H1 (cell line): ENCODE measurements around the gene CDC42. TPM values are rescaled to one million over a fixed set of nuclear protein-coding genes. Genes with fewer than 3 reads are reported as not detected.

ENCODE experiments used
- CTCF ChIA-PET: fragments of 300-600 bp; sonication (Branson Sonifier 250); formaldehyde crosslinking; loops from one replicate; lab custom pipeline; 2021; ENCODE audit not compliant: partially characterized antibody; lab: Charles Lee
- POLR2A ChIA-PET: fragments of 300-600 bp; sonication (Branson Sonifier 250); formaldehyde crosslinking; loops from one replicate; lab custom pipeline; 2021; ENCODE audit warnings: inconsistent platforms; ENCODE audit not compliant: partially characterized antibody; lab: Charles Lee
- DNase-seq, 2 experiments: peaks; one replicate each; pipeline versions ENCODE4 v3.0.0 to v3.0.0-alpha.2; 2010 to 2022; ENCODE audit warnings: low spot score in 2 of 2, low read depth in 1 of 2, mixed read lengths in 1 of 2
- FAIRE-seq: peaks from 2 replicates; lab custom pipeline; 2011; peaks lifted over from hg19 to GRCh38; lab: Jason Lieb, UNC
- H2AFZ ChIP-seq: 2 replicates; pipeline ENCODE4 v1.8.1; 2012; ENCODE audit warnings: low read length, inconsistent platforms
- H2AK5ac ChIP-seq: 2 replicates; pipeline ENCODE4 v1.6.1; 2013; ENCODE audit warnings: low read depth, low read length
- H2BK120ac ChIP-seq: replicated peaks from 2 replicates; pipeline ENCODE3; 2013; ENCODE audit warnings: low read depth, low read length, inconsistent platforms
- H2BK12ac ChIP-seq: 2 replicates; pipeline ENCODE4 v1.6.1; 2013; ENCODE audit warnings: low read depth, low read length
- H2BK15ac ChIP-seq: 2 replicates; pipeline ENCODE4 v1.6.1; 2013; ENCODE audit warnings: low read length
- H2BK20ac ChIP-seq: 2 replicates; pipeline ENCODE4 v1.6.1; 2013; ENCODE audit warnings: low read length
- H2BK5ac ChIP-seq: 2 replicates; pipeline ENCODE4 v1.6.1; 2013; ENCODE audit warnings: low read depth, low read length
- H3K14ac ChIP-seq: 2 replicates; pipeline ENCODE4 v1.6.1; 2013; ENCODE audit warnings: inconsistent platforms; ENCODE audit not compliant: insufficient read length
- H3K18ac ChIP-seq: 2 replicates; pipeline ENCODE4 v1.6.1; 2013; ENCODE audit warnings: low read length; ENCODE audit errors: extremely low read depth
- H3K23ac ChIP-seq: 2 replicates; pipeline ENCODE4 v1.6.1; 2013; ENCODE audit warnings: inconsistent platforms; ENCODE audit not compliant: insufficient read length
- H3K23me2 ChIP-seq: 2 replicates; pipeline ENCODE4 v1.6.1; 2013; ENCODE audit warnings: low read depth, low read length
- H3K27ac ChIP-seq: 2 replicates; pipeline ENCODE4 v1.6.1; 2011; ENCODE audit warnings: low read depth, low read length, inconsistent platforms
- H3K27me3 ChIP-seq, 4 experiments: replicated peaks in 1 of 4; 1 replicate in 1 of 4; 2 replicates in 3 of 4; pipeline versions ENCODE4 v1.6.1 to v1.8.1; 2011 to 2013; ENCODE audit warnings: low read length in 3 of 4, mild to moderate bottlenecking in 3 of 4, inconsistent platforms in 2 of 4, mixed read lengths in 2 of 4, moderate library complexity in 1 of 4; ENCODE audit not compliant: control insufficient read depth in 3 of 4, insufficient read depth in 3 of 4; ENCODE audit errors: extremely low read depth in 1 of 4
- H3K36me3 ChIP-seq, 4 experiments: 2 replicates each; pipeline versions ENCODE4 v1.6.1 to v1.8.1; 2011 to 2013; ENCODE audit warnings: mild to moderate bottlenecking in 4 of 4, low read length in 3 of 4, moderate library complexity in 2 of 4, control low read depth in 1 of 4, inconsistent platforms in 1 of 4; ENCODE audit not compliant: insufficient read depth in 4 of 4, control insufficient read depth in 2 of 4
- H3K4ac ChIP-seq: replicated peaks from 2 replicates; pipeline ENCODE3; 2013; ENCODE audit warnings: low read length, low read depth, mixed read lengths, inconsistent platforms; ENCODE audit not compliant: insufficient read length
- H3K4me1 ChIP-seq, 4 experiments: replicated peaks in 1 of 4; 1 replicate in 1 of 4; 2 replicates in 3 of 4; pipeline versions ENCODE4 v1.6.1 to v1.8.1; 2011 to 2013; ENCODE audit warnings: low read length in 3 of 4, inconsistent platforms in 2 of 4, mixed read lengths in 1 of 4; ENCODE audit not compliant: insufficient read depth in 4 of 4, control insufficient read depth in 3 of 4
- H3K4me2 ChIP-seq, 2 experiments: 2 replicates each; pipeline versions ENCODE4 v1.6.1 to v1.8.1; 2011 to 2013; ENCODE audit warnings: low read depth in 2 of 2, low read length in 2 of 2, control low read depth in 1 of 2, inconsistent platforms in 1 of 2, mild to moderate bottlenecking in 1 of 2; ENCODE audit not compliant: insufficient read depth in 1 of 2
- H3K4me3 ChIP-seq, 4 experiments: fragments of 200-600, 300-600 bp in 1 of 4; sonication (generic), shearing (Covaris generic), sonication (Bioruptor Twin) in 1 of 4; 2 replicates each; pipeline versions ENCODE4 v1.5.1 to v1.8.1; 2011 to 2016; ENCODE audit warnings: low read length in 4 of 4, low read depth in 3 of 4, control low read depth in 2 of 4, inconsistent platforms in 2 of 4, mild to moderate bottlenecking in 2 of 4, mixed read lengths in 1 of 4, moderate library complexity in 1 of 4; ENCODE audit not compliant: insufficient read depth in 2 of 4; ENCODE audit errors: extremely low read depth in 1 of 4
- H3K56ac ChIP-seq: replicated peaks from 2 replicates; pipeline ENCODE3; 2013; ENCODE audit warnings: low read depth, mild to moderate bottlenecking, mixed read lengths, low read length, inconsistent platforms; ENCODE audit not compliant: insufficient read length
- H3K79me1 ChIP-seq: 2 replicates; pipeline ENCODE4 v1.6.1; 2013; ENCODE audit warnings: low read depth, low read length, control low read depth
- H3K79me2 ChIP-seq, 2 experiments: 2 replicates each; pipeline versions ENCODE4 v1.6.1 to v1.8.1; 2012 to 2013; ENCODE audit warnings: low read length in 2 of 2, mild to moderate bottlenecking in 2 of 2, inconsistent platforms in 1 of 2; ENCODE audit not compliant: insufficient read depth in 2 of 2, control insufficient read depth in 1 of 2
- H3K9ac ChIP-seq, 4 experiments: replicated peaks in 1 of 4; 1 replicate in 1 of 4; 2 replicates in 3 of 4; pipeline versions ENCODE4 v1.6.1 to v1.8.1; 2011 to 2013; ENCODE audit warnings: low read depth in 3 of 4, low read length in 3 of 4, control low read depth in 2 of 4, mild to moderate bottlenecking in 2 of 4, moderate library complexity in 2 of 4, inconsistent platforms in 1 of 4; ENCODE audit errors: extremely low read depth in 1 of 4
- H3K9me3 ChIP-seq, 2 experiments: 2 replicates each; pipeline versions ENCODE4 v1.6.1 to v1.8.1; 2012 to 2013; ENCODE audit warnings: mild to moderate bottlenecking in 2 of 2, moderate library complexity in 2 of 2, control low read depth in 1 of 2, inconsistent platforms in 1 of 2, low read depth in 1 of 2, low read length in 1 of 2, mixed read lengths in 1 of 2; ENCODE audit not compliant: insufficient read depth in 2 of 2
- H4K20me1 ChIP-seq, 2 experiments: replicated peaks in 1 of 2; 2 replicates each; pipeline versions ENCODE3 to v1.8.1; 2011 to 2013; ENCODE audit warnings: inconsistent platforms in 2 of 2, low read length in 2 of 2, mild to moderate bottlenecking in 1 of 2; ENCODE audit not compliant: insufficient read depth in 2 of 2, control insufficient read depth in 1 of 2
- H4K5ac ChIP-seq: 2 replicates; pipeline ENCODE4 v1.6.1; 2013; ENCODE audit warnings: low read length, low read depth, mixed read lengths, inconsistent platforms; ENCODE audit not compliant: insufficient read length
- H4K8ac ChIP-seq: 2 replicates; pipeline ENCODE4 v1.8.0; 2013; ENCODE audit warnings: mild to moderate bottlenecking, moderate library complexity, low read length, inconsistent platforms; ENCODE audit not compliant: insufficient read depth; ENCODE audit errors: extremely low read depth
- H4K91ac ChIP-seq: replicated peaks from 2 replicates; pipeline ENCODE3; 2013; ENCODE audit warnings: low read length, mixed read lengths, inconsistent platforms; ENCODE audit not compliant: insufficient read length
- ASH2L ChIP-seq: fragments of 200-600, 300-600 bp; sonication (generic); IDR thresholded peaks from one replicate; pipeline ENCODE4 v1.7.1; 2017; ENCODE audit warnings: low read length
- CHD2 ChIP-seq: IDR thresholded peaks from 2 replicates; pipeline ENCODE4 v1.6.1; 2012; ENCODE audit warnings: low read length, improper control_type of control experiment
- GTF2F1 ChIP-seq: IDR thresholded peaks from 2 replicates; pipeline ENCODE4 v1.6.1; 2012; ENCODE audit warnings: low read depth, low read length, improper control_type of control experiment, borderline replicate concordance
- KDM4A ChIP-seq: IDR thresholded peaks from one replicate; pipeline ENCODE4 v1.7.1; 2012; ENCODE audit warnings: low read depth, mild to moderate bottlenecking, moderate library complexity, low read length, inconsistent platforms; ENCODE audit not compliant: severe bottlenecking
- KDM5A ChIP-seq: fragments of 200-600 bp; IDR thresholded peaks from 2 replicates; pipeline ENCODE4 v1.7.1; 2012; ENCODE audit warnings: mild to moderate bottlenecking, low read length, inconsistent platforms, mixed read lengths
- POLR2AphosphoS5 ChIP-seq: IDR thresholded peaks from 2 replicates; pipeline ENCODE4 v1.6.1; 2011; ENCODE audit warnings: low read depth, low read length
- RBBP5 ChIP-seq: IDR thresholded peaks from 2 replicates; pipeline ENCODE4 v1.7.1; 2012; ENCODE audit warnings: low read depth, mild to moderate bottlenecking, inconsistent platforms, low read length, moderate library complexity, borderline replicate concordance
- SRF ChIP-seq: IDR thresholded peaks from 2 replicates; pipeline ENCODE4 v1.6.1; 2011; ENCODE audit warnings: mild to moderate bottlenecking, low read depth, low read length, moderate library complexity
- TAF1 ChIP-seq: IDR thresholded peaks from 2 replicates; pipeline ENCODE4 v1.6.1; 2011; ENCODE audit warnings: mild to moderate bottlenecking, low read depth, low read length
- TBP ChIP-seq: IDR thresholded peaks from 2 replicates; pipeline ENCODE4 v1.6.1; 2011; ENCODE audit warnings: low read depth, low read length, improper control_type of control experiment
- TCF12 ChIP-seq: IDR thresholded peaks from 2 replicates; pipeline ENCODE4 v1.6.1; 2011; ENCODE audit warnings: low read depth, mild to moderate bottlenecking, low read length
- WGBS, 2 experiments: shearing (Covaris generic) in 1 of 2; methylation state at CpG; one replicate each; pipeline versions ENCODE4 v1.1.6 to v1.1.7; 2013 to 2015; ENCODE audit warnings: low lambda C conversion rate in 2 of 2, mixed read lengths in 2 of 2, inconsistent platforms in 1 of 2, low coverage in 1 of 2, missing lambda C conversion rate in 1 of 2; ENCODE audit not compliant: insufficient replicate concordance in 2 of 2, insufficient coverage in 1 of 2, insufficient read length in 1 of 2; ENCODE audit errors: extremely low coverage in 1 of 2, missing lambda C conversion rate in 1 of 2; 5-methylcytosine and 5-hydroxymethylcytosine counted together
- polyA plus RNA-seq, 7 experiments: library from polyadenylated mRNA; depleted of rRNA in 3 of 7; stranded (reverse) in 5 of 7; unstranded in 2 of 7; fragments of >200 nt in 5 of 7; fragments of 200-250 nt in 2 of 7; gene quantifications; 1 replicate in 5 of 7; 2 replicates in 1 of 7; 4 replicates in 1 of 7; pipeline versions ENCODE4 v1.2.1 to v1.2.3, GENCODE V29; 2011 to 2013; ENCODE audit warnings: missing spikeins in 2 of 7, mixed read lengths in 2 of 7
- total RNA-seq: library from RNA; stranded (reverse); fragmentation: NEBNext Ultra II Directional; extraction: Animal tissue kit (Norgen Biotek cat#: 25700); gene quantifications from 2 replicates; pipeline ENCODE4 v1.2.1, GENCODE V29; 2021

Gene CDC42
- total and polyA plus RNA-seq, 2 of the 8 experiments (the other 6 are each of a cell fraction or from before 2014, with no cell fraction given), result 110 to 179 TPM

DNA sequence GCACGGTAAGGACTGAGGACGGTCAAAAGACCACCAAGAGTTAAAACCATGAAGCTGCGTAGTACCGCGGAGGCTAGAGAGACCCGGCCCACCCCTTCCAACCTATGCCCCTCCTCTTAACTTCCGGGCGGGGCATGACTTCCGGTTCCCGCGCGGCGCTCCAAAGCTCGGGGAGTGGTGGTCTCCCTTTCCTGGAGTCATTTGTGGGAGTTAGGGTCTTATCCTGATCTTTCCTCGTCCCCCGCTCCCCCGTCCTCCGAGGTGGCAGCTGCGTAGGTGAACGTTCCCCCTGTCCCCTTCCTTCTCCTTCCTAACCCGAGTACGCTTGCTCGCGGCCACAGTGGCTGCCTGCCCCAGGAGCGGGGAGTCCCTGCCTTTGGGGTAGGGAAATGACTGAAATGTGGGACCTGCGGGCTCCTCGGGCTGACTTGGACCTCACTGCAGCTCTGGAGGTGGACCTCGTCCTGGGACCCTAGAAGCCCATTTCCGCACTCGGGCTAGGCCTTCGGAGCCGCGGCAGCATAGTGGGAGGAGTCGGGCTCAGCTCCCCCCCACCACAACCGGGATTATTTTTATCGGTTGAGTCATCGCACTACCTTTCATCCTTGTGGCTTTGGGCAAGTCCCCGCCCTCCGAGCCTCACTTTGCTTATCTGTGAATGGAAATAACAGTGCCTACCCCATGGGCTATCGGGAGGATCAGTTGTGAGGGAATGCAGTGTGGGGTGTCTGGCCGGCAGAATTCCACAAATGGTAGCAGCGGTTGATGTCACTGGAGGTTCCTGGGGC, 26.9 kb upstream of the CDC42 start:
- peak overlapping the region; percentile 34 for H3K4ac ChIP-seq
- H4K91ac ChIP-seq, result peak overlapping the region; percentile 47
- ChIA-PET CTCF (interaction anchor here (1.0 to 1.9 kb wide), 7 partner anchors 10 to 72 kb away, joined by 3 to 5 read pairs (median 4); no protein-coding TSS in a partner anchor), POLR2A (interaction anchor here (0.6 to 4.6 kb wide), 11 partner anchors 8 to 391 kb away, joined by 3 to 26 read pairs (median 5); partner anchors contain the start of genes CDC42 and CELA3B)
- H2BK12ac ChIP-seq, result no peak overlapping the region
- peak overlapping the region; percentile 93 to 96 (median 94) for H3K4me3 ChIP-seq
- H2BK15ac ChIP-seq, result no peak overlapping the region
- H3K4me1 ChIP-seq, result peaks cover 0 to 12% (median 8%) of the 10 kb centered on the region in 4 experiments
- peak overlapping the region; percentile 88; the same call in 1 of the 2 replicates for H4K8ac ChIP-seq
- peak overlapping the region; percentile 76 to 90 (median 82) for H3K9ac ChIP-seq
- no peak overlapping the region for H3K23ac ChIP-seq
- peak overlapping the region; percentile 69; the same call in 1 of the 2 replicates for H2AFZ ChIP-seq
- H3K18ac ChIP-seq, result peak overlapping the region; percentile 84
- no peak overlapping the region for H2BK20ac ChIP-seq
- peaks cover 0 to 10% of the 10 kb centered on the region in 2 experiments; a peak in 2 of 4 replicates for H3K79me2 ChIP-seq
- FAIRE-seq (peak; percentile 39), DNase-seq (peak in 1 of 2 experiments; percentile 87)
- H4K20me1 ChIP-seq, result peaks cover 0 to 2% of the 10 kb centered on the region in 2 experiments
- H3K4me2 ChIP-seq, result peak overlapping the region; percentile 76 to 88
- 2% methylated on average over 38 of the region's 42 CpGs; no CpG with 5 or more reads in 1 of the 2 experiments for WGBS, 2 experiments
- peaks cover 0 to 7% (median 0%) of the 10 kb centered on the region in 4 experiments; a peak in 4 of 8 replicates for H3K36me3 ChIP-seq
- peaks cover 8% of the 10 kb centered on the region; the same call in 1 of the 2 replicates for H3K23me2 ChIP-seq
- no peak overlapping the region for H2BK120ac ChIP-seq
- peak overlapping the region; percentile 82 for H4K5ac ChIP-seq
- no peaks in the 10 kb centered on the region for H3K9me3 ChIP-seq
- H3K27me3 ChIP-seq, result no peaks in the 10 kb centered on the region
- H3K79me1 ChIP-seq, result no peaks in the 10 kb centered on the region
- peak overlapping the region; percentile 90 for H3K27ac ChIP-seq
- H3K14ac ChIP-seq, result no peak overlapping the region
- H2BK5ac ChIP-seq, result peak overlapping the region; percentile 73
- H3K56ac ChIP-seq, result peak overlapping the region; percentile 39
- no peak overlapping the region for H2AK5ac ChIP-seq
- TF ChIP-seq POLR2AphosphoS5 (peak; percentile 36; the same call in 1 of the 2 replicates), CHD2 (0 out of 2 replicates have a peak, but pooled peaks have one; percentile 13), TBP (peak; percentile 71; the same call in 1 of the 2 replicates), SRF (no peak), RBBP5 (no peak), TAF1 (peak; percentile 72; the same call in 1 of the 2 replicates), KDM4A (peak; percentile 32), KDM5A (peak; percentile 26; the same call in 1 of the 2 replicates), GTF2F1 (0 out of 2 replicates have a peak, but pooled peaks have one; percentile 49), TCF12 (no peak), ASH2L (peak; percentile 67)
